Measurements from ENCODE around the gene PARVB.
"Not testable (repeated sequence)": the region's sequence is repeated elsewhere in the genome, so short reads cannot be mapped to it uniquely, and the experiment has no call there.

- not testable (repeated sequence) for TF ChIP-seq CTCF (IDR thresholded peaks at IDR 0.05; ENCODE audit: low read depth, low read length); EZH2phosphoT487 (IDR thresholded peaks at IDR 0.05; ENCODE audit: low read depth)
Observed at GRCh38 chr22:44016586-44016985, 7.5 kb upstream of the PARVB start.
